ENCODE measurements around the gene ROR1. TPM values are rescaled to one million over a fixed set of nuclear protein-coding genes. Genes with fewer than 3 reads are reported as not detected.

The ROR1 gene
- total and polyA plus RNA-seq, 4 experiments from 2014 or later: not detected

DNA sequence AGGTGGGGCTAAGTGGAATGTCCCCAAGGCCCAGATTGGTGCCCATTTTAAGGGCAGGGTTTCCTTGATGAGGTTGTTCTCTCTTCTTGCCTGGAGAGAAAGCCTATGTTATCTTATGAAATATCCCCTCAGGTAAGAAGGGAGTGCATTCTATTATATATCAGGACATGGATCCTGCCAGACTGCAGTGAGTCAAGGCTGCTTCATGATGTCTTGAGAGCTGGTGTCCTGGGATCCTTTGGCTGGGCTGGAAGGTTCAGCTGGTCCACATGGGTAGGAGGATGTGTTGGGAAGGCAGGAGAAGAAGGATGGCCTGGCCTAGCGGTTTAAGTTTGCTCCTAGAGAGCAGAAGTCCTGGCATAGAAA, 207.6 kb downstream of the ROR1 start:
- Mint-ChIP-seq H3K4me3 (no peak overlapping the region), H3K27me3 (peaks cover 0 to 3% of the 10 kb centered on the region in 2 donors), H3K9me3 (no peaks in the 10 kb centered on the region), H3K27ac (no peak overlapping the region), H3K36me3 (no peaks in the 10 kb centered on the region), H3K4me1 (no peaks in the 10 kb centered on the region)
- Histone ChIP-seq H3K36me3 (ENCODE audit: insufficient read depth, low read length) (no peaks in the 10 kb centered on the region), H3K4me3 (ENCODE audit: low read length in 2 of 2) (no peak overlapping the region), H3K27me3 (ENCODE audit: insufficient read depth, low read length) (no peaks in the 10 kb centered on the region), H3K4me1 (ENCODE audit: insufficient read depth, low read length) (no peaks in the 10 kb centered on the region), H3K27ac (ENCODE audit: low read depth, low read length) (no peak overlapping the region), H3K9me3 (ENCODE audit: control insufficient read depth in 1 of 2, low read length in 2 of 2) (no peaks in the 10 kb centered on the region)
- POLR2A ChIA-PET (ENCODE audit: partially characterized antibody): no interaction called here
- no peak for DNase-seq
- intact Hi-C loops (cut with micrococcal nuclease): no loop called here
- CTCF ChIA-PET (ENCODE audit: partially characterized antibody): no interaction called here

DNA sequence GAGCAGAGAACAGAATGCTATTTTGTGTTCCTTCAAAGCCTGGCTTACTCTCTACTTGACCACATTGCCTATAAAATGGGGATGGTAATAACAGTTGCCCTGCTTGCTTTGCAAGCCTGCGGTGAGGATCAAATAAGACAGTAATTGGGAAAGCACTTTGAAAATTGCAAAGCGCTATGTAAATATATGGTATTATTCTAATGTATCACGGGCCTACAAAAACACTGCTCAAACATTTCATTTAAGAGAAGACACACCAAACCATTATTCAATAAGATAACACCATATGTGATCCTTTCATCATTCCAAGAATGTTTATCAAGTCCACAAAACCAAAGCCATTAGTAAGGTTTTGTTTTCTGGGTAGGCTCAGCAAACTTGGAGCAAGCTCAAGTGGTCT, 208.4 kb downstream of the ROR1 start:
- no peaks in the 10 kb centered on the region for H3K36me3 Mint-ChIP-seq
- no peak overlapping the region for H3K4me3 Mint-ChIP-seq
- H3K36me3 ChIP-seq (ENCODE audit: insufficient read depth, low read length): no peaks in the 10 kb centered on the region
- intact Hi-C loops (cut with micrococcal nuclease): no loop called here
- no peak for DNase-seq
- H3K4me3 ChIP-seq (ENCODE audit: low read length in 2 of 2): no peak overlapping the region
- no peaks in the 10 kb centered on the region for H3K4me1 ChIP-seq (ENCODE audit: insufficient read depth, low read length)
- H3K27ac Mint-ChIP-seq: no peak overlapping the region
- ChIA-PET POLR2A (ENCODE audit: partially characterized antibody) (no interaction called here), CTCF (ENCODE audit: partially characterized antibody) (interaction anchor here (0.6 kb wide), 1 partner anchor 267 kb away, joined by 3 read pairs; no protein-coding TSS in a partner anchor)
- no peaks in the 10 kb centered on the region for H3K4me1 Mint-ChIP-seq
- peaks cover 0 to 3% of the 10 kb centered on the region in 2 donors for H3K27me3 Mint-ChIP-seq
- H3K27ac ChIP-seq (ENCODE audit: low read depth, low read length): no peak overlapping the region
- peaks cover 2% of the 10 kb centered on the region for H3K27me3 ChIP-seq (ENCODE audit: insufficient read depth, low read length)
- H3K9me3 ChIP-seq (ENCODE audit: control insufficient read depth in 1 of 2, low read length in 2 of 2): no peaks in the 10 kb centered on the region
- no peaks in the 10 kb centered on the region for H3K9me3 Mint-ChIP-seq

DNA sequence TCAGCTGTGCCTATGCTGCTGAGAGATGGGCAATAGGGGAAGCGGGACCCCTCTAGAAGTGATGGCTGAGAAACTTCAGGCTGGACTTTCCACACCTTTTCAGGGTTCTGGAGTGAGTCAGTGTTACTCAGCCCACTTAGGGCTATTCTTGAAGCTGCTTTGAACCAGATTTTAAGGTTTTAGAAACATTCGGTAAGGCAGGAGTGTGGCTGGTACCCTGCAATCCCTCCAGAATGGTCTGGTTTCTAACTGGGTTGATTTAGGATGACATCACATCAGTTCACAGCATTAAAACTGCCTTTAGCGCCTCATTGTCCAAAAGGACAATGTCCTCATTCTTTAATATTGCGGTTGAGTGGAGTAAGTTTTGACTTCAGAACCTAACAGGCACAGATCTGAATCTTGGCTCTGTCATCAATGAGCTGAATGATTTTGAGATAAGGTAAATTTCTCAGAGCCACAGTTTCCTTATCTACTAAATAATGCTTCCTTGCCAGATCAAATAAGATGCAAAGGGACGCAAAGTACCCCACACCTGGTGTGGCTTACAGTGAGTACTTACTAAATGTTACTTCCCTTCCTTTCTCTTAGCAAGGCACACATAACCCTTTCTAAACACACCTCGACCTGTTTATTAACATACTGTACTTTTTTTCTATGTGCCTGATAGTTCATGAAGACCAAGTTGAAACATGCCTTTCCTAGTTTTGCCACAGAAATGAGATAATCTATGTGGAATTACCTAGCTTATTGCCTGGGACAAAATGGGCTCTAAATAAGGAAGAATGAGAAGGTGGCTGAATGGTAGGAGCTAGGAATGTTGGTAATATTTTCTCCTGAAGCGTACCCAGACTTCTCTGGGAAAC, 209.8 kb downstream of the ROR1 start:
- no peaks in the 10 kb centered on the region for H3K36me3 ChIP-seq (ENCODE audit: insufficient read depth, low read length)
- no peak overlapping the region for H3K4me3 Mint-ChIP-seq
- CTCF ChIA-PET (ENCODE audit: partially characterized antibody): interaction anchor here (1.2 kb wide), 1 partner anchor 8 kb away, joined by 3 read pairs; no protein-coding TSS in a partner anchor
- H3K27me3 Mint-ChIP-seq: peaks cover 0 to 3% of the 10 kb centered on the region in 2 donors
- H3K36me3 Mint-ChIP-seq: no peaks in the 10 kb centered on the region
- no peak overlapping the region for H3K27ac ChIP-seq (ENCODE audit: low read depth, low read length)
- no peaks in the 10 kb centered on the region for H3K4me1 ChIP-seq (ENCODE audit: insufficient read depth, low read length)
- H3K27ac Mint-ChIP-seq: no peak overlapping the region
- H3K9me3 ChIP-seq (ENCODE audit: control insufficient read depth in 1 of 2, low read length in 2 of 2): no peaks in the 10 kb centered on the region
- H3K4me1 Mint-ChIP-seq: no peaks in the 10 kb centered on the region
- intact Hi-C loops (cut with micrococcal nuclease): no loop called here
- peaks cover 3% of the 10 kb centered on the region for H3K27me3 ChIP-seq (ENCODE audit: insufficient read depth, low read length)
- H3K9me3 Mint-ChIP-seq: peaks cover 0 to 2% (median 0%) of the 10 kb centered on the region in 8 donors
- DNase-seq: no peak
- H3K4me3 ChIP-seq (ENCODE audit: low read length in 2 of 2): no peak overlapping the region
- POLR2A ChIA-PET (ENCODE audit: partially characterized antibody): no interaction called here

DNA sequence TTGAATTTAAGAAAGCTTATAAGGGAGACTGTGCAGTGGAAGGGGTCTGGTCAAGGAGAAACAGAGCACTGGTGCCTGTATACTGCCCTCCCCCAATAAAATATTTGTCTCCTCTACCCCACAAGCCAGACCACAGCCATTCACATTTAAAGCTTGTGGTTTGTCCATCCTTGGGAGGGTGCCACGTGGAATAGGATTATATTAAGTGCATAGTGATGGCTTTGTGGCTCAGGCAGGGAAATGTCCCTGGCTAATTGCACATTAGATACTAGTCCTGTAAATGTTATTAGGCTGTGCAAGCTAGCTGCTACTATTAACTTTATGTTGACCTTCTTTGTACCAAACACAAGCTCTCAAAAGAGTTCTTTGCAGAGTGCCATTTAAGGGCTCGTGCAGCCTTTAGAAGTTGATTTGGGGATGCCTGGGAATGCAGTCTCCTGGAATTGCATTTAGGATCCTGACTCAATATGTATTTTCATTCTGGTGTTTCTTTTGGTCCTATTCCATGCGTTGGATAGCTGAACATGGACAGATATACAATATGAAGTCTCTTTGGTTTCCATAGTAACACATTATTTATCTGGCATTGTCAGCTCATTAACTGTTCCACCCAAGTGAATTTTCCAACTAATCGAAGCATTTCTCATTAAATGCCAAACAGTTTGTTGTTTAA, 210.6 kb downstream of the ROR1 start:
- H3K4me1 Mint-ChIP-seq: no peaks in the 10 kb centered on the region
- Histone ChIP-seq H3K27ac (ENCODE audit: low read depth, low read length) (no peak overlapping the region), H3K27me3 (ENCODE audit: insufficient read depth, low read length) (peaks cover 3% of the 10 kb centered on the region), H3K4me1 (ENCODE audit: insufficient read depth, low read length) (no peaks in the 10 kb centered on the region), H3K36me3 (ENCODE audit: insufficient read depth, low read length) (no peaks in the 10 kb centered on the region), H3K4me3 (ENCODE audit: low read length in 2 of 2) (no peak overlapping the region), H3K9me3 (ENCODE audit: control insufficient read depth in 1 of 2, low read length in 2 of 2) (no peaks in the 10 kb centered on the region)
- DNase-seq: no peak
- no peak overlapping the region for H3K27ac Mint-ChIP-seq
- intact Hi-C loops (cut with micrococcal nuclease): no loop called here
- POLR2A ChIA-PET (ENCODE audit: partially characterized antibody): no interaction called here
- CTCF ChIA-PET (ENCODE audit: partially characterized antibody): interaction anchor here (1.2 kb wide), 1 partner anchor 9 kb away, joined by 3 read pairs; no protein-coding TSS in a partner anchor
- H3K9me3 Mint-ChIP-seq: peaks cover 0 to 2% (median 0%) of the 10 kb centered on the region in 8 donors
- no peaks in the 10 kb centered on the region for H3K36me3 Mint-ChIP-seq
- peaks cover 0 to 3% of the 10 kb centered on the region in 2 donors for H3K27me3 Mint-ChIP-seq
- no peak overlapping the region for H3K4me3 Mint-ChIP-seq

DNA sequence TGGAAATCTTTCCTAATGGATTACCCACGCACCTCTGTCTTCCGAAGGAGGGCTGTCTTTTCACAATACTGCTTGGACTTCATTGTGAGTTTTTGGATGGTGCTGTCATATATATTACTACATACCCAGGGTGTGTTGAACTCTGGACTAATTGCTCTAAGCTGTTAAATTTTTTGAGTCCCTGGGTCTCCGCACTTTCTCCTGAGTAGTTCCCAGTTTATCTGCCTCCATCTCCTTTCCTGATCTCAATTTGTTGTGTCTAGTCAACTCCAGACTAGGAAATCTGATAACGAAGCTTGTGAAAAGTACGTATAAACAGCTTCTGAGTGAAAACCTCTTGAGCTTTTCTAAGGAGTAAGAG, 211.1 kb downstream of the ROR1 start:
- intact Hi-C loops (cut with micrococcal nuclease): no loop called here
- H3K27ac Mint-ChIP-seq: no peak overlapping the region
- peaks cover 3% of the 10 kb centered on the region for H3K27me3 ChIP-seq (ENCODE audit: insufficient read depth, low read length)
- no peaks in the 10 kb centered on the region for H3K36me3 ChIP-seq (ENCODE audit: insufficient read depth, low read length)
- H3K4me1 ChIP-seq (ENCODE audit: insufficient read depth, low read length): no peaks in the 10 kb centered on the region
- H3K9me3 Mint-ChIP-seq: peaks cover 0 to 6% (median 0%) of the 10 kb centered on the region in 8 donors
- ChIA-PET POLR2A (ENCODE audit: partially characterized antibody) (no interaction called here), CTCF (ENCODE audit: partially characterized antibody) (no interaction called here)
- H3K4me1 Mint-ChIP-seq: no peaks in the 10 kb centered on the region
- H3K27me3 Mint-ChIP-seq: peaks cover 0 to 6% of the 10 kb centered on the region in 2 donors
- H3K9me3 ChIP-seq (ENCODE audit: control insufficient read depth in 1 of 2, low read length in 2 of 2): no peaks in the 10 kb centered on the region
- no peak overlapping the region for H3K27ac ChIP-seq (ENCODE audit: low read depth, low read length)
- no peaks in the 10 kb centered on the region for H3K36me3 Mint-ChIP-seq
- H3K4me3 Mint-ChIP-seq: no peak overlapping the region
- no peak for DNase-seq
- H3K4me3 ChIP-seq (ENCODE audit: low read length in 2 of 2): no peak overlapping the region

DNA sequence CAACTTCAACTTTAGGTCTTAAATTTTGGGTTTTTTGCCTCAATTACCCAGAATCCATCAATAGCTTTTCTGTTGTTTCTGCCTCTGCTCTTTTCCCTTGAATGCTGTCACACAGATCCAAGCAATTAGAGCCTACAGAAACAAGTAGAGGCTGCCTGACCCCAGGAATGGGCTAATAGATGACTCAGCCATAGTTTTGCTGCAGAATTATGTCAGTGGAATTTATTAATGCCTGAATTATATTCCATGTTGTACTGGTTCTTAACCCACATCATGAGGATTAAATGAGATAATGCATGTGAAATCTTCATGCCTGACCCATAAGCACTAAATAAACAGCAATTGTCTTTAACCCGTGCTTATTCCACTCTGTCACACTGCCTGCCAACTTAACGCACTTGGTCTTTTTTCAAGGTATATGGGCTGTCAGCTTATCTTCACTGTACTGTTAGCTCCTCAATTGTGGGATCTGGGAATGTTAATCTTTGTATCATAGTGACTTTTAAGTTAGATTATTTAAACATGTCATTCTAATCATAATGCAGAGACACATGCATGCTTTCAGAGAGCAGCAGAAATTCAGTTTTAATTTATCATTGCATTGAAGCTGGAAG, 213.3 kb downstream of the ROR1 start:
- peaks cover 3% of the 10 kb centered on the region for H3K27me3 ChIP-seq (ENCODE audit: insufficient read depth, low read length)
- intact Hi-C loops (cut with micrococcal nuclease): no loop called here
- H3K27me3 Mint-ChIP-seq: peaks cover 0 to 8% of the 10 kb centered on the region in 2 donors
- ChIA-PET POLR2A (ENCODE audit: partially characterized antibody) (no interaction called here), CTCF (ENCODE audit: partially characterized antibody) (no interaction called here)
- no peaks in the 10 kb centered on the region for H3K4me1 ChIP-seq (ENCODE audit: insufficient read depth, low read length)
- H3K4me3 Mint-ChIP-seq: no peak overlapping the region
- no peak overlapping the region for H3K27ac Mint-ChIP-seq
- peaks cover 0 to 6% (median 0%) of the 10 kb centered on the region in 8 donors for H3K9me3 Mint-ChIP-seq
- H3K9me3 ChIP-seq (ENCODE audit: control insufficient read depth in 1 of 2, low read length in 2 of 2): no peaks in the 10 kb centered on the region
- DNase-seq: no peak
- H3K4me3 ChIP-seq (ENCODE audit: low read length in 2 of 2): no peak overlapping the region
- no peaks in the 10 kb centered on the region for H3K36me3 ChIP-seq (ENCODE audit: insufficient read depth, low read length)
- no peaks in the 10 kb centered on the region for H3K36me3 Mint-ChIP-seq
- no peaks in the 10 kb centered on the region for H3K4me1 Mint-ChIP-seq
- H3K27ac ChIP-seq (ENCODE audit: low read depth, low read length): no peak overlapping the region

DNA sequence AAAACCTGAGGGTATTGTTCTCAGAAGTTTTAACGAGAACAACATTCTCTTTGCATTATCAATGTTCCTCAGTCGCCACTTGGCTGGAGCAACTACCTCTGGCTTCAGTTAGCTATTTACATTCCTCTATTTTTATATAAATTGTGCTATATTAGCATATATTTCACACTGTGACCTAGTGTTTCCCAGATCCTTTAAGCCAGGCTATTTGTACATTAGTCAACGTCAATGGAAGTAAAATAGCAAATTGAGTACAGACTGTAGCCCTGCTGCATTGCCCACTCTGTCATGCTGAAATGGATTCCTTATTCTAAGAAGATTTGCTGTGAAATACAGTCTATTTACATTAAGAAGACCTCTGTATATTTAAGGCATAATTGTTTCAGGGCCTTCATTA, 213.8 kb downstream of the ROR1 start:
- Histone ChIP-seq H3K36me3 (ENCODE audit: insufficient read depth, low read length) (no peaks in the 10 kb centered on the region), H3K27me3 (ENCODE audit: insufficient read depth, low read length) (peaks cover 3% of the 10 kb centered on the region), H3K27ac (ENCODE audit: low read depth, low read length) (no peak overlapping the region), H3K9me3 (ENCODE audit: control insufficient read depth in 1 of 2, low read length in 2 of 2) (no peaks in the 10 kb centered on the region), H3K4me3 (ENCODE audit: low read length in 2 of 2) (no peak overlapping the region), H3K4me1 (ENCODE audit: insufficient read depth, low read length) (no peaks in the 10 kb centered on the region)
- CTCF ChIA-PET (ENCODE audit: partially characterized antibody): no interaction called here
- Mint-ChIP-seq H3K36me3 (no peaks in the 10 kb centered on the region), H3K4me1 (no peaks in the 10 kb centered on the region), H3K27ac (no peak overlapping the region), H3K9me3 (peaks cover 0 to 6% (median 0%) of the 10 kb centered on the region in 8 donors), H3K4me3 (no peak overlapping the region), H3K27me3 (peaks cover 0 to 8% of the 10 kb centered on the region in 2 donors)
- intact Hi-C loops (cut with micrococcal nuclease): no loop called here
- no peak for DNase-seq
- POLR2A ChIA-PET (ENCODE audit: partially characterized antibody): no interaction called here

Measured in CD4-positive, alpha-beta memory T cell (primary cell).